ENCODE data around the gene GRAMD1B.

DNA sequence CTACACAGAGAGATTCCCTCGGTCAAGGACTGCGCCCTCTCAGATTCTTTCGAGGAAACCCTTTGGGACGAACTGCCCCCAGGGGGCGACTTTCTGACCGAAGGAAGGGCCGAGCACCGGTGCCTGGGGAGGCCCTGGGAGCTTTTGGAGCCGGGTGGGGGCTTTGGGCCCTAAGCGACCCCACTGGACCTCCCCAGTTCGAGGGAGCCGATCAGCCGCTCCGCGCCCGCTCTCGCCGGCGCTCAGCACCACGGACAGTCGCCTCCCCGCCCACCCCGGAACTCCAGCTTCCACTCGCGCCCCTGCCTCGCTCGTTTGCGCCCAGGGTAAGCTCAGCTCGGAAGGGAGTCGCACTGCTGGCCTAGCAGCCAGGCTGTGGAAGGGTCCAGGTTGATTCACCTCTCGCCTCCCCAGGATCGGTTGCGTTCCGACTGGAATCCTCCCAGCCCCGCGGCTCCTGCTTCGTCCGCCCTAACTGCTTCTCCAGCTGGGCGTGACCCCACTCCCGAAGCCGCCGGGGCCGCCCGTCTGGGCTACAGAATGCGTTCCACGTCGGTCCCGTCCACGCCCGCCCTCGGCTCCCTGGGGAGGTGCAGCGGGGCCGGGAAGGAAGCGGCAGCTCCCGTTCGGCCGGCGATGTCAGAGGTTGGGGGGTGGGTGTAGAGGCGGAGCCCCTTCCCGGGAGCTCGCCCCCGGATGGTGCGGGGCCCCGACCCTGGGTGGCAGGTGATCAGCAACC is 223.9 kb downstream of the GRAMD1B start:
- TF ChIP-seq POLR2A (IDR thresholded peaks at IDR 0.05; ENCODE audit: low read length) (no peak), GATA1 (IDR thresholded peaks at IDR 0.05; ENCODE audit: low read depth, low read length) (no peak)

Data from erythroblast (primary cell).